AG09319 (cell line): ENCODE results near the gene GFPT2.

Experiments used
- DNase-seq: peaks from one replicate; pipeline ENCODE4 v3.0.0-alpha.2; 2010; ENCODE audit warnings: low read depth; ENCODE audit errors: extremely low read depth
- CTCF ChIP-seq: IDR thresholded peaks from 2 replicates; pipeline ENCODE4 v1.5.1; 2011; ENCODE audit warnings: low read depth, mild to moderate bottlenecking, inconsistent platforms, low read length, moderate library complexity

GFPT2 gene

GRCh38 chr5:180382926-180383325 is 29.8 kb upstream of the GFPT2 start:
- no peak for DNase-seq
- TF ChIP-seq CTCF, result no peak

- no peak for DNase-seq
- TF ChIP-seq CTCF, result no peak
Measured at GRCh38 chr5:180381851-180382480, 28.8 kb upstream of the GFPT2 start.

GRCh38 chr5:180381428-180381827 is 28.3 kb upstream of the GFPT2 start:
- no peak for DNase-seq
- no peak for TF ChIP-seq CTCF

GRCh38 chr5:180380856-180381255 is 27.7 kb upstream of the GFPT2 start:
- TF ChIP-seq CTCF, result no peak
- DNase-seq, result no peak

- TF ChIP-seq CTCF, result no peak
- DNase-seq, result no peak
Measured at GRCh38 chr5:180380441-180380840, 27.3 kb upstream of the GFPT2 start.

GRCh38 chr5:180379355-180380070 is 26.4 kb upstream of the GFPT2 start:
- DNase-seq, result no peak
- TF ChIP-seq CTCF, result no peak
